Activated gamma-delta T cell treated with anti-CD3 and anti-CD28 coated beads, Interleukin-2, amount 50 U/mL, for 16 hours (primary cell): ENCODE results near the gene MAGEA11.
"Not testable (repeated sequence)": the region's sequence is repeated elsewhere in the genome, so short reads cannot be mapped to it uniquely, and the experiment has no call there.

Source experiments
- DNase-seq: peaks from one replicate; pipeline ENCODE4 v3.0.0-alpha.2; 2020; ENCODE audit warnings: low read depth

MAGEA11 gene

DNA sequence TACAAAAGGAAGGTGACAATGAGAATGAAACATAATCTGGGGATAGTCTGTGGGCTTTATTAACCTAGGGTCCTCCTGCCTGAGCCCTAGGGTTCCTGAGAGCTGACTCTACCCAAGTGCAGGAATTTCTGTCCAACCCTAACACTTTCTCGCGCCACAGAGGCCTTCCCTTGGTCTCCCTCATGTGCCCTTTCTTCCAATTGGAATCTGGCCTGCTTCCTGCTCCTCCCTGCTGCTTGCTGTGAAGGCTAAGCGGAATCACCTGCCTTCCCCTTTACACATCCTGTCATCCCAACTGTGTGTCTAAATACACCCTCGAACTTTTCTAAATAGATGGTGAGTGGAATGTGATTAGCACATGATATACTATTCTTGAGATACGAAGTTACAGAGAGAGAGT lies 5.9 kb downstream of the MAGEA11 start:
- DNase-seq: no peak

DNA sequence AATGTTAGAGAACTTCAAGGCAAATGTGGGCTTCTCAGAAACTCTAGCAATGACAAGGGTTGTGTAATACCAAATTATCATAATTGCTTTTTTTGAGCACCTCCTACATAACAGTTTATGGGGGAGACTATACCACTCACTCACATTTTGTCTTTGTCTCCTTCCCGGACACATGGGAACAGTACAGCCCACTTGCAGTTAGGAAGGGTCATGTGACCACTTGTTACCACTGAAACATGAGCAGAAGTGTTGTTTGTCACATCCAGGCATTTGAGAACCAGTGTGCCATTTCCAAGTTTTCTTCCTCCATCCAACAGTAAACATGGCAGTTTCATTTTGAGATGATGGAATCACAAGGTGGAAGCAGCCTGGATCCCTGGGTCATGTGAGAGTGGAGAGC lies 6.9 kb downstream of the MAGEA11 start:
- no peak for DNase-seq

DNA sequence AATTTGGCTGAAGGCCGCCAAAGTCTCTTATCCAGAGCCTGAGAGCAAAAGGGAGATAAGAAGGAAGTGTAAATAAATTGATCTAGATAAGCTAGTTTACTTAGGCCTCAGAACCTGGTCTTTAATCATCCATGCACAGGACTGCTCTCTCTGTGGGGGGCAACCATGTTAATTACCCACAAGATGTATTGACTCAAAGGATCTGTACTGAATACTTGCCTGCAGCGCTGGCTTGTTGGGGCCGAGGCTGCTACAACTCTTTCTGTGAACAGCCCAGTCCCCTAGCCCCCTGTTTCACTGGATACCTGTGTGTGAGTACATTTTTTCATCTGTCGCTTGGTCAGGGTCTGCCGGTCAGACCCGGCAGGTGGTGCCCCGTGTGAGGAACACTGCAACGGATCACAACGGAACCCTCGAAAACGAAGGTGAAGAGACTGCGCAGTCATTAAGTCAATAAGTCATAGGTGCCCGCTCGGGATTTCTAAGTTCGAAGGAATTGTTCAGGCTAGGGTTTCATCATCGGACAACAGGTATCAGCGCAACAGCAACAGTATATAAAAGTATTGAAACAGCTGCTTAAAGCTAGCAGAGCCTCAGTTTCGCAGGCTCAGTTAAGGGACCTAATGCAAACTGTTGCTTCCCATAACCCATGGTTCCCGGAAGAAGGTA lies 8.3 kb downstream of the MAGEA11 start:
- no peak for DNase-seq

DNA sequence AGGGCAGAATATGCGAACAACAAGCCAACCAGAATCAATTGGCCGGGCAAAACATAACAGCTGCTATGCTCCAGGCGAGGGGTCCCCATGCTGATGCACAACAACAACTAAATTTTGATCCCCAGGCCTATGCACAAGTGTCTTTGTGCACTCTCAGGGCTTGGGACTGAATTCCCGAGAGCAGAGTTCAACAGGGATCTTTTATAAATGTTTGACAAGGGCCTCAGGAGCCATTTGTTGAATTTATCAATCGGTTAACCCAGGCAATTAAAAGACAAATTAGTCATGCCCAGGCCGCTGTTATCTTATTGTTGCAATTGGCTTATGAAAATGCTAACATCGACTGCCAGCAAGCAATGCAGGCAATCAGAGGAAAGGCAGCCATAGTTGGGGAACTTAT lies 9.4 kb downstream of the MAGEA11 start:
- not testable (repeated sequence) for DNase-seq

DNA sequence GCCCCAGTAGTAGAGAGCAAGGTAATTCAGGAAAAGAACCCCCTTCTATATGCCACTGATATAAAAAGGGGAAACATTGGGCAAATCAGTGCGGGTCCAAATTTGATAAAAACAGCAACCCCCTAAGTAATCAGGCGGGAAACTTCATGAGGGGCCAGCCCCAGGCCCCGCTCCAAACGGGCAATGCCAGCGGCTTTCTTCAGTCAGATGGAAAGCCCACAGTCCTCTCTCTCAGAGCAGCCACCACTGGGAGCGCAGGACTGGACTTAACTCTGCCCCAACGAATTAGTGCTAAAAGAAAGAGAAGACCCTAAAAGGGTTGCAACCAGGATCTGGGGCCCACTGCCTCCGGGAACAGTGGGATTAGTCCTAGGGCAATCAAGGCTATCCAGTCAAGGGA lies 9.9 kb downstream of the MAGEA11 start:
- no peak for DNase-seq

DNA sequence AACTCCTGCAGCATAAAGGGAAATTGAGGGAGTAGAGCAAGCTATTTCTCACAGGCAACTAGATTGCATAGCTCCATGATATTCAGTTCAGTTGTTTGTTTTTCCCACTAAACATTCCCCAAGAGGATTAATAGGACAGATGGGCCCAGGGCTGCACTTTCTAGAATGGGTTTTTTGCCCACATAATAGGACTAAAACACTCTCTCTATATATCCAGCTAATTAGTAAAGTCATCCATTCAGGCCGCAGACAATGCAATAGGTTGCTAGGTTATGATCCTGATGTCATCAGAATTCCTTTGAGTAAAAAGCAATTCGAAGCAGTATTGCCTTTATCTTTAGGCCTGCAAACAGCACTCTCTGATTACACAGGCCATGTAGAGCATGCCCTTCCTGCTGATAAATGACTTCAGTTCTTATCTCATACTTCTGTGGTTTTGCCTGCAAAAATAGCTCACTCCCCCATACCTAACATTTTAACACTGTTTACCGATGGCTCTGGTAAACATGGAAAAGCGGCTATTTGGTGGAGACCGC lies 11.8 kb downstream of the MAGEA11 start:
- DNase-seq: not testable (repeated sequence)

DNA sequence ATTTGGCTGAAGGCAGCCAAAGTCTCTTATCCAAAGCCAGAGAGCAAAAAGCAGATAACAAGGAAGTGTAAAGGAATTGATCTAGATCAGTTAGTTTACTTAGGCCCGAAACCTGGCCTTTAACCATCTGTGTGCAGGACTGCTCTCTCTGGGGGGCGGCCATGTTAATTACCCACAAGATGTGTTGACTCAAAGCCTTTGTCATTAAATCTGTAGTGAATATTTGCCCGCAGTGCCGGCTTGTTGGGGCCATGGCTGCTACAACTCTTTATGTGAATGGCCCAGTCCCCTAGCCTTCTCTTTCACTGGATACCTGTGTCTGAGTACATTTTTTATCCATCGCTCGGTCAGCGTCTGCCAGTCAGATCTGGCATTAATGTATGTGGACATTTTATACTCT lies 15.4 kb downstream of the MAGEA11 start:
- DNase-seq: not testable (repeated sequence)

DNA sequence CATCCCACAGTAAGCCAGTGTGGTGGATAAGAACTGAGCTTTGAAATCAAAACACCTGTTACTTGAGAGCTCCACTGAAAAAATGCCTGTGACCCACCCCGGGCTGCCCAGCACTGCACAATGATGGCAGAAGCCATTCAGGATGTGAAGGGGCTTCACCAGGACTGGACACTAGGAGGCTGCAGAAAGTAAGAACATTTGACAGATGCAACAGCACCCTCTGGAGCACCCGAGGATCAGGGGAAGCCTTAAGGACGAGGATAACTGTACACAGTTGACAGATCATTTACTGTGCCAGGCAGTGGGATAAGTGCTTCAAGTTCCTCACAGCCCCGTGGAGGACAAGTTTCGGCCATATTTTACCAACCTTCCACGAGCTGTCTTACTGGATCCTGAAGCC lies 30.4 kb downstream of the MAGEA11 start:
- DNase-seq: not testable (repeated sequence)

DNA sequence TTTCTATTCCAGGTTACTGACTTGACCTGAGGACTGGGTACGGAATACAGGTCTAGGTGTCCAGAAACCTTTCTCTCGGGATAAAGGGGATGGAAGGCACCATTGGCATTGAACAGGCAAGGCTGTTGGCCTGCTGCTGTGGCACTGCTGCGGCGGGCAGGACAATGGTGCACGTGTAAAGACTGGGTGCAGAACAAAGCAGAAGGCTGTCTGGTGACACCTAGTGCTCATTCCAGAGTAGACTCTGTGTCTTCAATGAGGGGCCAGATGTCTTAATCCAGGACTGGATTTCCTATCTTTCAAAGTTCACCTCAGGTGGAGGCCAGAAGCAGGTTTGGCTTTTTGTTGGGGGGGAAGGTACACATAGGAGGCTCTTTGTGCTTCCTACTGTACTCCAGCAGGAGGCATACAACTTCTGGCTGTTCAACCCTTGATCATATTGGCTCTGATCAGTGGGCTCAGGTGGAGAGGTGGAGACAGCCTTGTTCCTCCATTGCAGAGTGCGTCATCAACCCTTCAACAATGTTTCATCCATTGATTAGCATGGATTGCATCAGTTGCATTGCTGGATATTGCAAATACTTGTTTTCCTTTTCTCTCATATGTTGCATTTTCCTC lies 34.6 kb downstream of the MAGEA11 start:
- not testable (repeated sequence) for DNase-seq

DNA sequence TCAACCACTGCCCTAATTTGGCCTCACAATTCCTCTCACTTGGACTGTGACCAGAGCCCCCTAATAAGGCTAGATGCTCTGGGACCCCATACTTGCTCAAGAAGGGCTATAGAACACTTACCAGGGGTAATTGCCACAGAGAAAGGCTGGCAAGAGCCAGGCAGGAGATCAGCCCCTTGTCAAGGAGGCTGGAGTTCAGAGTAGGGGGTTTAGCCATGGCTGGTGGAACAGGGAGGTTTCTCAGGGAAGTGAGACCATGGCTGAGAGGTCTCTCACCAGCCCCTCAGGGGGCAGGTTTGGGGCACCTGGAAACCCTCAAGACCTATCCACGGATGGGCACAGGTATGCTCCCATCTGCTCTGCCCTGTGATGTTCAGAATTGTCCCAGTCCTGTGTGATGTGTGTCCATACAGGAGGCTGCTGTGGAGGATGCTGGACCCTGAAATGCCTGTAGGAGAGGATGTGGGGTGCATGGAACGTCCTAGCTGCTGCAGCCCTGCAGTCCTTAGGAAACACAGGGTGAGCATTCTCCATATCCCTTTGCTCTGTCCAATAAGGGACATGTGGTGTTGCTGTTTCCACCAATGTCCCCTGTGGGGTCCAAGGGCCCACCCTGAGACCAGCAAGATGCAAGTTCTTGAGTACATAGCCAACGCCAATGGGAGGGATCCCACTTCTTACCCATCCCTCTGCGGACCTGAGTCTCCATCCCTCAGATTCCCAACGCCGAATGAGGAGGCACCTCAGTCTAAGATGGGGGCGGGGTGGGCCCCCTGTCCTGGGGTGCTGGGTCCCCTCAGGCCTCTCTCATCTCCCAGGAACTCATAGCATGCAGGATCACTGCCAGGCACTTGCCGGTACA lies 45.6 kb downstream of the MAGEA11 start:
- no peak for DNase-seq

DNA sequence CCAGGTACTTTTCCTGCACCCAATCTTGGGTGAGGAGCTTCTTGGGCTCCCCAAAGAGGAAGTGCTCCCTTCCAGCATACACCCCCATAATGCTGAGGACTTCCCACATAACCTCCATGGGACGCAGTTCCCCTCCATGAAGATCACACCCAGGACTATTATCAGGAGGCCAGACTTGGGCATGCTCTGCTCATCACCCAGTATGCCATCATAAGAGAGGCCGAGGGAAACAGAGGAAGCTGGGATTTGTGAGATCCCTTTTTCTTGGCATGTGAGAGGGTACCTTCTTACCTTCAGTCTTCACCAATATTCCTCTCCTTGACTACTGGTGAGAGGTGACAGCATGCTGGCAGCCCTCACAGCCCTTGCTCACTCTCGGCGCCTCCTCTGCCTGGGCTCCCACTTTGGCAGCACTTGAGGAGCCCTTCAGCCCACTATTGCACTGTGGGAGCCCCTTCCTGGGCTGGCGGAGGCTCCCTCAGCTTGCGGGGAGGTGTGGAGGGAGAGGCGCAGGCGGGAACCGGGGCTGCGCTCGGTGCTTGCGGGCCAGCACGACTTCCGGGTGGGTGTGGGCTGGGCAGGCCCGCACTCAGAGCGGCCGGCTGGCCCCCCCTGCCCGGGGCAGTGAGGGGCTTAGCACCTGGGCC lies 46.3 kb downstream of the MAGEA11 start:
- DNase-seq: no peak

DNA sequence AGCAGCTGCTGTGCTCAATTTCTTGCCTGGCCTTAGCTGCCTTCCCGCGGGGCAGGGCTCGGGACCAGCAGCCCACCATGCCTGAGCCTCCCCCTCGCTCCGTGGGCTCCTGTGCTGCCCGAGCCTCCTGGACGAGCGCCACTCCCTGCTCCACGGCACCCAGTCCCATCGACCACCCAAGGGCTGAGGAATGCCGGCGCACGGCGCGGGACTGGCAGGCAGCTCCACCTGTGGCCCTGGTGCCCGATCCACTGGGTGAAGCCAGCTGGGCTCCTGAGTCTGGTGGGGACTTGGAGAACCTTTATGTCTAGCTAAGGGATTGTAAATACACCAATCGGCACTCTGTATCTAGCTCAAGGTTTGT lies 46.8 kb downstream of the MAGEA11 start:
- not testable (repeated sequence) for DNase-seq

DNA sequence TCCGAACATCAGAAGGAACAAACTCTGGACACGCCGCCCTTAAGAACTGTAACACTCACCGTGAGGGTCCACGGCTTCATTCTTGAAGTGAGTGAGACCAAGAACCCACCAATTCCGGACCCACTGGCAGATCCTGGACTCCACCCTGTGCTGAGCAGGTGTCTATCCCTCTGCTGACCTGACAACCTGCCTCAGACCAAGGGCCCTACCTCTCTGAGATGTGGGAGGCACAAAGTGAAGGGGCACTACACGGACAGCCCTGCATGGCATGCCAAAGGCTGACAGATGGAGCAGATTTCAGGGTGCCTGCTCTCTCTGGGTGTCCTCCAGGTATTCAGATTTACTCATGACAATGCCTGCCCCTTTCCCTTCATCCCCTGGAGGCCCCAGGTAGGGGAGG lies 48.0 kb downstream of the MAGEA11 start:
- DNase-seq: no peak

DNA sequence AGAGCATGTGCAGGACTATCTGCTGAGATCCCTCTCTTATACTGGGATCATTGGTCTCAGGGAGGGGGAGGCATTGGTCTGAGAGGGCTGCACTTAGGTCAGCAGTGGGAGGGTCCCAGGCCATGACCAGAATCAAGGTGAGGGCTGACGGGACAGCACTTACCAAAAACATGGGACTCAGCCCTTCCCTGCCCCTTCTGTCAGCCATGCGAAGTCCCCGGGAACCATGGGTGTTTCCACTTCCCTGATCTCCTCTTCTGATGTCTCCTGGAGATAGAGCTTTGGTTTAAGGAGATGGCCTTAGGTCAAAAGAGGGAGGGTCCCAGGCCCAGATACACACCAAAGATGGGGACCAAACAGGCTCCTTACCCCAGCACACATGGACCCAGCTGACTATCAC lies 49.1 kb downstream of the MAGEA11 start:
- no peak for DNase-seq

DNA sequence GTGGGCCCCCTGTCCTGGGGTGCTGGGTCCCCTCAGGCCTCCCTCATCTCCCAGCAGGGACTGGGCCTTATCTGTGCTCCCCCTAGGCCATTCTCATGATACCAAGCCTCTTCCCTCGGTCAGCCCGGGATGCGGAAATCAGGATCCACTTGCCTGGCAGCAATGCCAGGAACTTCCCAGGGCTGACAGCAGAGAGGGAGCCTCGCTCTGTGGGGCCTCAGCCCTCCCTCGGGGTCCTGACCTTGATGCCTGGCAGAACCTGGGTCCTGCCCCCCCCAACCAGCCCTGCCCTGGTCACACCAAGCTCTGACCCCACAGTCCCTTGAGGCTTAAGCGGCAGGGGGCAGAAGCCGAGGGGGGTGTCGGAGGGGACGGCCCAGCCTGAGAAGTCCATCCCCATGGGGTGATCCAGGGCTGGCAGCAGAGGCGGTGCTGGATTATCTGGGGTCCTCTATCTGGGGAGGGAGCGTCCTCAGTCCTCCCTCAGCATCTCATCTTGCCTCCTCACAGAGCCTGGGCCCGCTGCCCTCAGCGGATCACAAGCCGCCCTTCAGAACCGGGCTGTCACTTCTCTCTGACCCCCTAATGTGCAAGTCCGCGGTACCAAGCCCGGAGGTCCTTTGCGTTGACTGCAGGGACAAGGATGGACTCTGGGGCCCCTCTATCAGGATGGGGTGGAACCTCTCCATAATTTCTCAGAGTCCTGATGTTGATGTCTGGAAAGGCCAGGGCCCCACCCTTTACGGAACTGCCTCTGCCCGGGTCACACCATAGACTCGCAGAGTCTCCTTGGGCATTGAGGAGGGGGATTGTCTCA lies 50.2 kb downstream of the MAGEA11 start:
- DNase-seq: not testable (repeated sequence)

DNA sequence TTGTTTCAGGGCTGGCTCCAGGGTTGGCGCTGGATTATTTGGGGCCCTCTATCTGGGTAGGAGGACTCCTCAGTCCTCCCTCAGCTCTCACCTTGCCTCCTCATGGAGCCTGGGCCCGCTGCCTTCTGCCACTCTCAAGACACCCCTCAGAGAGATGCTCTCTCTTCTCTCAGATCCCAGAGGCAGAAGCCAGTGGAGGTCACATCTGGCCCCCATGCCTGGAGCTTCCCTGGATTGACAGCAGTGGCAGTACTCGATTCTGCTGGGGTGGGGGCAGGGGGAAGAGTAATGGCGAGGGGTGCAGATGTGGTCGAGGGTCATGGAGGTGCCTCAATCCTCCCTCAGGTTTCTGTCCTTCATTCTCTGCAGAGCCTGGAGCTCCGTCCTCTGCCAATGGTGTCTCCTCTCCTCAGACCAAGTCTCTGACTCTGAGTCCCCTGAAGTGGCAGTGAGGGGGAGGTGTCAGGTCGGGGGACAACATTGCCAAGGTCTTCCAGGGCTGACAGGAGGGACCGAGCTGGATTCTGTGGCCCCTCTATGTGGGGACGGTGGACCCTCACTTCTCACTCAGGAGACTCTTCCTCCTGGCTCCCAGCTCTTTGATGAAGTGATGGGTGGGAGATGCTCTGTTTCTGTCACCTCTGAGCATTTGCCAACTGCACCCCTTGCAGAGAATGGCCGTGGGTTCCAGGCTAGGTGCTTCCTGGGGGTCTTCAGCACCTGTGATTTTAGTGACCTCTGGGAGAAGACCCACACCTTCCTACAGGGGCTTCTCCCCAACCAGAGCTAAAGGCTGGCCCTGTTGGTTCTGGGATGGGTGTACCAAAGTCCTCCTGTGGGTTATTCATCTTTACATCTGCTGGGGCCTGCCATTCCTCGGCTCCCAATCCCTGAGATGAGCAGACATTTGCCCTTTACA lies 51.1 kb downstream of the MAGEA11 start:
- no peak for DNase-seq
